Kidney glomerular epithelial cell (primary cell): ENCODE data around the gene FGD5.

Source experiments
- DNase-seq: peaks from one replicate; lab custom pipeline; 2025; lab: John Stamatoyannopoulos, UW

The FGD5 gene

GRCh38 chr3:14853271-14853951 lies 34.6 kb downstream of the FGD5 start:
- no peak for DNase-seq

DNA sequence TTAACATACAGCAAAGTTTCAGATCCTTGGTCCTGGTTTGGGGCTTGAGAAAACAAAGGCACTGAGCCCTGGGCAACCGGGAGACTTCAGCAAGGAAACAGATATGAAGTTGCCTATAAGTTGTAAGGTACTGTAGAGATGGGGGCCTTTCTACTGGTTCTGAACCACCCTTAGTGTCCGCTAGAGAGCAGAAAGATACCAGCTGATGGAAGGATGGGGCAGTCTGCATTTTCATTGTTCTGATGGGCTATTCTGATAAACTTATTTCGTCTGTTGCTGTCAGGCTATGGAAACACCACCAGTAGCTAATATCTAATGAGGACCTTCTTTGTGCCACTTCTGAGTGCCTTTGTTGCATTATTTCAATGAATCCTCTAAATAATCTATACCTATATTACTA lies 38.7 kb downstream of the FGD5 start:
- no peak for DNase-seq

DNA sequence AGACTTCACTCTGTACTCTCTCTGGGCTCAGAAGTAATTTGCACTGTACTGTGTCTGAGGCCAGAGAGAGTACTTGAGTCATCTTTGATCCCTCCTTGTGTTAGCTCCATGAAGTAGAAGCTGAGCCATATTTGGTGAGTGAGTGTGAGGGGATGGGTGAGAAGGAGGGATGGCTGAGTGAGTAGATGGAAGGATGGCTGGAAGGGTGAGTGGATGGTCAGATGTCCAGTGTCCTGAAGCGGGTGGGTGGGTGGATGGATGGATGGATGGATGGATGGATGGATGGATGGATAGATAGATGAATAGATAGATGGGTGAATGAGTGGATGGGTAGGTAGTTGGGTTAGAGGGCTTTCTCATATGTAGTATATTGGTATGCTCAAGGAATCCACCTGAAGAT lies 39.3 kb downstream of the FGD5 start:
- DNase-seq = no peak

GRCh38 chr3:14859880-14860279 lies 41.1 kb downstream of the FGD5 start:
- no peak for DNase-seq

GRCh38 chr3:14861031-14861430 lies 42.3 kb downstream of the FGD5 start:
- no peak for DNase-seq

DNA sequence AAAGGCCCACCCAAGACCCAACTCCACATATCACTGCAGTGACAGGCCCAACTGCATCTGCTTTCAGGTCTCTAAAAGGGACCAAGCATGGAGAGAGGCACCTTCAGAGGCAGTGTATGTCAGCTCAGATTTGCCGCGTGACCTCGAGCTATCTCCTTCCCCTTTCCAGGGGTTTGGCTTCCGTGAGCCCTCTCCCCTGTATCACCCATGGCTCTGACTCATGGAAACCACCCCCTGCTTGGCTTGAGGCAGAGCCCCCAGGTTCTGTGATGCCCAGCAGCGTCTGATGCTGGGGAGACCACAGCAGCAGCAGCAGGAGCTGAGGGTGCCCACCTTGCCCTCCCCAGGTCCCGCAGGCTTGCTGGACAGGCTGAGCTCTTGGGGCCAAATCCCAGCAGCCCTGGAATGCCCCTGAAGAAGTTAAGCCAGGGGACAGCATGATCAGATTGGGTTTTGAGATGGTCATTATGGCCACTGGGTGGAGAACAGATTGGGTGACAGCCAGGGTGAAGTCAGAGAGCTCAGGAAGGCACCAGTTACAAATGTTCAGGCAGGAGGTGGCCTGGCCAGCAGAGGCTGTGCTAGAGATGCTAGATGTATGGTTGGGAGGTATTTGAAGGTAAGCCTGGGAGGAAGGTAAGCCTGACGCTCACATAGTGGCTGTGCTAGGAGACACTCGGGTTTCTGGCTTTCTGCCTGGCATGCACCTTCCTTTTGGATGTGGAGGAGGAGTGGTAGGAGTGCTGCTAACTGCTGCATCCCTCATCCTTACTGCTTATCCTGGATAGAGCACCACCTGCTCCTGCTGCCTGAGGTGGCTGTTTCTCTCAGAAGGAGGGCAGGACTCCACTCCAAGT lies 42.9 kb downstream of the FGD5 start:
- no peak for DNase-seq

GRCh38 chr3:14862303-14862660 lies 43.5 kb downstream of the FGD5 start:
- DNase-seq = no peak

DNA sequence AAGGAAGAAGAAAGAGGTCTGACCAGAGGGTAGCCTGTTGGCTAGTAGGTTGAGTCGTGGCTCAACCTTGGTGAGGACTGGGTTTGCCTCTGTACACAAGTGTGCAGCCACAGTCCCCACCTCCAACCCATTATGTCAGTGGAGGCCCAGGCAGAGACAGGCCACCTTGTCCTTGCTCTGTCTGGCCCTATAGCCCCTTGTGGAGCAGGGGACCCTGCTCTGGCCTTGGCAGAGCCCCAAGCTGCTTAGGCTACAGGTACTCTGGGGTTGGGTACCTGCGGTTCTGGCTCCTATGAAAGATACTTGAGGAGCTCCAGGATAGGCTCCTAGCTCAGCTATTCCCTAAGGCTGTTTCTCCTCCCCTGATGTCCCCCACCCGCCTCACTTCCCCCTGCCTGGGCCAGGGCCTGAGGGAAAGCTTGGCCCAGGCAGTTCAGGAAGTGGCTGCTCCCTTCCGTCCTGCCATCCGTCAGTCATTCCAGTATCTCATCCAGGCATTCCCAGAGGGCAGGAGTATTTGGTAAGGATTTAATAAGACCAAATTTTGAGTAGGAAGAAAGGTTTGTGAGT lies 44.0 kb downstream of the FGD5 start:
- DNase-seq = no peak

- DNase-seq = no peak
Measured at GRCh38 chr3:14863333-14864100, 44.8 kb downstream of the FGD5 start.

DNA sequence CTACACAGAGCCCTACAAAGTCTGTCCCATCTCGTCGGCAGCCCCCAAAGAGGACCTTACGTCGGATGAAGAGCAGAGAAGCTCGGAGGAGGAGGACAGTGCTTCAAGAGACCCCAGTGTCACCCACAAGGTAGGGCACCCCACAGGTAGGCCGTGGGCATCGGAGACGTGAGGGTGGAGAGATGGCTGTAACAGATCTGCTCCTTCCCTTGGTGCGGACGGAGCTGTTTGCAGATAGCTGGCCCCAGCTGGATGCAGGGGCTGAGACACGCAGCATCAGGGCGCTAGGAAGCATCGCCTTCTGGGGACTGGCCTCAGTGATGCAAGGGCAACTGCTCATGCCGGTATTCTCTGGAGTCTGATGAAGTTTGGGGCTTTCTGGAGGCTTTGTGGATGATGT lies 45.4 kb downstream of the FGD5 start:
- DNase-seq = no peak

DNA sequence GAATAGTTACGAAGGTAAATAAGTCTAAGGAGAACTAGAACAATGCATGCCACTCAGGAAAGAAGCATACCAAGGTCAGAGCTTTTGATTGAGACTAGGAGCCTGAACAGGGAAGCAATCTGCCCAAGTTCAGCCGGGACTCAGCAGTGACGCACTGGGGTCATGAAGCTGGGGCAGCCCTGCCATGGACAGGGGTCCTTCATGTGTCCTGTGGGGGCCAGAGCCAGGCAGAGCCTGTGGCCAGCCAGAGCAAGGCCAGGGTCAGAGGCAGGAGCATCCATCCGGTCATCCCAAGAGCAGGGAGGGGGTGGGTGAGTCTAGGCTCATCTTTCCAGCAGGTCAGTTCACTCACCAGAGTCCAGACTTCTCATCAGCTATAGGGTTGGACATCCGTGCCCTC lies 47.9 kb downstream of the FGD5 start:
- DNase-seq = no peak

GRCh38 chr3:14867936-14868570 lies 49.3 kb downstream of the FGD5 start:
- no peak for DNase-seq

GRCh38 chr3:14869917-14870782 lies 51.4 kb downstream of the FGD5 start:
- DNase-seq = no peak

GRCh38 chr3:14870783-14871060 lies 52.0 kb downstream of the FGD5 start:
- no peak for DNase-seq

DNA sequence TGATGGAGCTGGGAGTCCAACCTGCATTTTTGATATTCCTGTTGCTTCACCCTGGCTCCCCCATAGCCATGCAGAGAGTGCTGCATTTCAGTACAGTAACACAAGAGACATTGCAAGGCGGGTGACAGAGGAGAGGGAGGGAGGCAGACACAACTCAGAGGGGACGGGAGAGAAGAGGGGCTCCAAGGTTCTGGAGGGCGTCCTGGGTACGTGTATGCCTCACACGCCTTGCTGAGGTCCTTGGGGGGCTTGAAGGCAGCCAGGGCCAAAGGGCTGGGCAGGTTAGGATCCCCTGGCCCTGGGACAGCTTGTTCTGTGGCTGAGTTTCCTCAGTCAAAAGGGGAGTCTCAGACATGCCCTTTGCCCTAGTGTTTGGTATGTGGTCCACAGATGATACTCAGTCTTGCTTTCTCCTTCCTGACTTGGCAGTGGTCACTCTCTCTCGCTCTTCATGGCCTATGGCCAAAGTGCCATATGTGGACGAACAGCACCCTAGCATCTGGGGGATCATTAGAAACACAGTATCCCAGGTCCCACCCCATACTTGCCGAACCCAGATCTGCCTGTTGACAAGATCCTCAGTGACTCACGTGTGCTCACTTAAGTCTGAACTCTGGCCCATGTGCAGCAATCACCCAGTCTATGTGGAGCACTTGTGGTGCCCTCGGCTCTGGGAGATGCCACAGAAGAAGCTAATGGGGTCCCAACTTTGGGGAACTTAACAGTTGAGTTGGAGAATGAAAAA lies 52.9 kb downstream of the FGD5 start:
- DNase-seq = no peak

DNA sequence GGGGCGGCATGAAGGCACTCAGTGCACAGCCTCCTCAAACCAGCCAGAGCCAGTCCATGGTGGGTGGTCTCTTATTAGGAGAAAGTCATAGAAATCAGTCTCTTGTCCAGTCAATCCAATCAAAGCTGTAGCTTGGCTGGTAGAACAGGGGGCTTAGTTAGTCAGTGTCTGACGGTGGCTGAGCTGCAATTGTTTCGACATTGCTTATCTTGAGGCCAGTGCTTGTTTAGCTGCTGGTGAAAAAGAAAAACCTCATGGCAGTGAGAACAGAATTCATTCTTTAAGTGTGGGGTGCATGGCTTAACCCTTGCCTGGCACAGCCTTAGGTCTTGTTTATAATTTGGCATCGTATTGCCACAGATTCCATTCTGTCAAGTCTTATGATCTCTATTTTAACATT lies 53.9 kb downstream of the FGD5 start:
- no peak for DNase-seq

GRCh38 chr3:14874784-14875183 lies 56.0 kb downstream of the FGD5 start:
- no peak for DNase-seq

- no peak for DNase-seq
Measured at GRCh38 chr3:14875411-14876175, 56.8 kb downstream of the FGD5 start.

- DNase-seq = no peak
Measured at GRCh38 chr3:14876921-14877333, 58.2 kb downstream of the FGD5 start.

DNA sequence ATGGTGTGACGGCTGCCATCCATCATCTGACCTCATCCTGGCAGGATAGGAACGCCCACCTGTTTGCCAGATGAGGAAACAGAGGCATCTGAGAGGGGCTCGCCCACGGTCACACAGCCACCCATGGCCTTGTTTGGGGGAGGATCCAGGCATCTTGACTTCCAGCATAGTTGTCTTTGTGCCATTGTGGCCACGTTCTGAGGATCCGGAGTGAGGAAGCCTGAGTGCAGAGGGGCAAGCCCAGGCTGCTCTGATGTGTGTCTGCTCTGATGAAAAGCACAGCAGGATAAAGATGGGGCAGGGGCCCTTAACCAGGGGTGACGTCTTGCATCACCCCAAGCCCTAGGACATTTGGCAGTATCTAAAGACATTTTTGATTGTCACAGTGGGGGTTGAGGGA lies 58.7 kb downstream of the FGD5 start:
- DNase-seq = no peak
